Ascending aorta (tissue), 2 donors: Measurements from ENCODE around the gene CHST1. TPM values are rescaled to one million over a fixed set of nuclear protein-coding genes. Genes with fewer than 3 reads are reported as not detected.

ENCODE experiments used
- DNase-seq, 2 donors: peaks; one replicate each; pipeline ENCODE4 v3.0.0-alpha.2; 2019; ENCODE audit warnings: low spot score in 2 of 2
- H3K27ac ChIP-seq, 2 donors: fragments of 200-600 bp; sonication (generic); one replicate each; pipeline ENCODE4 v1.5.1; 2016 to 2017; ENCODE audit warnings: mild to moderate bottlenecking in 1 of 2
- H3K27me3 ChIP-seq: fragments of 200-600 bp; sonication (generic); one replicate; pipeline ENCODE4 v1.5.1; 2017
- H3K36me3 ChIP-seq, 2 donors: fragments of 200-600 bp; sonication (generic); one replicate each; pipeline ENCODE4 v1.5.1; 2016
- H3K4me1 ChIP-seq, 2 donors: fragments of 200-600 bp; sonication (generic); one replicate each; pipeline ENCODE4 v1.5.1; 2016 to 2017; ENCODE audit warnings: mild to moderate bottlenecking in 1 of 2
- H3K4me3 ChIP-seq, 2 donors: fragments of 200-600 bp; sonication (generic); one replicate each; pipeline ENCODE4 v1.5.1; 2016 to 2017; ENCODE audit warnings: mild to moderate bottlenecking in 1 of 2
- H3K9me3 ChIP-seq, 2 donors: fragments of 200-600 bp; sonication (generic); one replicate each; pipeline ENCODE4 v1.5.1; 2016
- intact Hi-C: fragments of 100-400 bp; cut with DNase I; formaldehyde crosslinking; loops from one replicate; pipeline ENCODE4 v1.15.1; 2023
- total RNA-seq: library from RNA; depleted of rRNA; stranded (reverse); fragments of >200 nt; gene quantifications from one replicate; pipeline ENCODE4 v1.1.0, GENCODE V29; 2016
- TF ChIP-seq, protein P1 (sequence below), 3 experiments: fragments of 200-600 bp in 2 of 3; fragments of 450-650 bp in 1 of 3; sonication (generic) in 2 of 3; IDR thresholded peaks; one replicate each; pipeline ENCODE4 v1.5.1; 2016 to 2019; ENCODE audit warnings: antibody characterized with exemption in 3 of 3, mild to moderate bottlenecking in 1 of 3, moderate library complexity in 1 of 3

Gene CHST1
- total RNA-seq, 1 donor from 2014 or later, result 40.2 TPM

DNA sequence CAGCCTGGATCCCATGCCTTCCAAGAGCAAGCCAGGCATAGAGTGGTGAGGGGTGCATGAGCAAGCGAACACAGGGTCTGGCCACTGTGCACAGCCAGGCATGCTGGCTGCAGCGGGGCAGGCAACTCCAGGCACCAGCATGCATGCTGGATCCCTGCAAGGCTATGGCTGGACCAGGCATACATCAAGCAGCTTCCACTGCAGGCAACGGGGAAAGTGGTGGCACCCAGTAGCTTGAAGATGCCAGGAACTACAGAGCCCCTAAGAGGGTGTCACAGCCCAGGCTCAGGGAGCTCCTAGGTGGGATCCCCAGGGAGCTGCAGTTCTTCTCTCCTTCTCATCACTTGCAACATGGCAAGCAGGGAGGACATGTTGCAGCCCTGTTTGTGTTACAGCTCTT is 45.2 kb downstream of the CHST1 start:
- intact Hi-C loops, result no loop called here
- Histone ChIP-seq H3K9me3 (peaks cover 0 to 4% of the 10 kb centered on the region in 2 donors), H3K27me3 (no peaks in the 10 kb centered on the region), H3K4me3 (no peak overlapping the region), H3K4me1 (no peaks in the 10 kb centered on the region), H3K27ac (no peak overlapping the region), H3K36me3 (no peaks in the 10 kb centered on the region)
- TF ChIP-seq, protein P1, sequence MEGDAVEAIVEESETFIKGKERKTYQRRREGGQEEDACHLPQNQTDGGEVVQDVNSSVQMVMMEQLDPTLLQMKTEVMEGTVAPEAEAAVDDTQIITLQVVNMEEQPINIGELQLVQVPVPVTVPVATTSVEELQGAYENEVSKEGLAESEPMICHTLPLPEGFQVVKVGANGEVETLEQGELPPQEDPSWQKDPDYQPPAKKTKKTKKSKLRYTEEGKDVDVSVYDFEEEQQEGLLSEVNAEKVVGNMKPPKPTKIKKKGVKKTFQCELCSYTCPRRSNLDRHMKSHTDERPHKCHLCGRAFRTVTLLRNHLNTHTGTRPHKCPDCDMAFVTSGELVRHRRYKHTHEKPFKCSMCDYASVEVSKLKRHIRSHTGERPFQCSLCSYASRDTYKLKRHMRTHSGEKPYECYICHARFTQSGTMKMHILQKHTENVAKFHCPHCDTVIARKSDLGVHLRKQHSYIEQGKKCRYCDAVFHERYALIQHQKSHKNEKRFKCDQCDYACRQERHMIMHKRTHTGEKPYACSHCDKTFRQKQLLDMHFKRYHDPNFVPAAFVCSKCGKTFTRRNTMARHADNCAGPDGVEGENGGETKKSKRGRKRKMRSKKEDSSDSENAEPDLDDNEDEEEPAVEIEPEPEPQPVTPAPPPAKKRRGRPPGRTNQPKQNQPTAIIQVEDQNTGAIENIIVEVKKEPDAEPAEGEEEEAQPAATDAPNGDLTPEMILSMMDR (IDR thresholded peaks at IDR 0.05), result no peak
- DNase-seq, result no peak

- H3K27ac ChIP-seq, result no peak overlapping the region
- H3K36me3 ChIP-seq, result no peaks in the 10 kb centered on the region
- no peaks in the 10 kb centered on the region for H3K4me1 ChIP-seq
Measured at GRCh38 chr11:45618897-45619296, 46.5 kb downstream of the CHST1 start.

GRCh38 chr11:45617871-45618601 is 47.4 kb downstream of the CHST1 start:
- peaks cover 0 to 4% of the 10 kb centered on the region in 2 donors for H3K9me3 ChIP-seq
- H3K27ac ChIP-seq, result no peak overlapping the region
- TF ChIP-seq, protein P1 (IDR thresholded peaks at IDR 0.05), result no peak
- no peak overlapping the region for H3K4me3 ChIP-seq
- H3K27me3 ChIP-seq, result no peaks in the 10 kb centered on the region
- no peaks in the 10 kb centered on the region for H3K4me1 ChIP-seq
- DNase-seq, result no peak
- intact Hi-C loops, result no loop called here
- H3K36me3 ChIP-seq, result no peaks in the 10 kb centered on the region

More at GRCh38 chr11:45618897-45619296, 46.5 kb downstream of the CHST1 start:
- Histone ChIP-seq H3K27me3 (no peaks in the 10 kb centered on the region), H3K9me3 (peaks cover 0 to 4% of the 10 kb centered on the region in 2 donors), H3K4me3 (no peak overlapping the region)
- TF ChIP-seq, protein P1 (IDR thresholded peaks at IDR 0.05), result no peak
- DNase-seq, result no peak
- intact Hi-C loops, result no loop called here

DNA sequence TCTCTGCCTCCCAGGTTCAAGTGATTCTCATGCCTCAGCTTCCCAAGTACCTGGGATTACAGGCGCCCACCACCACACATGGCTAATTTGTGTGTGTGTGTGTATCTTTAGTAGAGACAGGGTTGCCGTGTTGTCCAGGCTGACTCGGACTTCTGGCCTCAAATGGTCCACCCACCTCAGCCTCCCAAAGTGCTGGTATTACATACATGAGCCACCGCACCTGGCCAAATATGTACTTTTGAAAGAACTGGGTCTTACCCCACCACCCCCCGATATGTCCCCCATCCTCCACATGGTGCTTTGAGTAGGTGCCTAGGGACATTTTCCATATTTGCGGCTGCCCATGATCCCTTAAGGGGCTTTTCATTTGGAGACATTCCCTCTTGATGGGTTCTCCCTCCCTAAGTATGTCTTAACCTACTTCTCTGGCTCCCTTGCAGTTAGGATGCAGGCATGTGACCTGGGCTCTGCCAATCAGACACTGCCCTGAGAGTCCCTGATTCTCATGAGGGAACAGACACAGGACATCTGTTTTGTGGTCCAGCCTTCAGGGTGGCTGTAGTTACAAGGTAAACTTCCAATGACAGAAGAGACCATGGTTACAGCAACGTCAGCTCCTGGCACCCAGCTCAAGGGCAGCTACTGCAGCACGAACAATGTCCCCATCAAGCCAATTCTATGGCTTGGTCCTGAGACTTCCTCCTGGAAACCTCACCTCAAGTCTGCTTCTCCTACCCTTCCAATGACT is 48.4 kb downstream of the CHST1 start:
- intact Hi-C loops, result no loop called here
- Histone ChIP-seq H3K36me3 (no peaks in the 10 kb centered on the region), H3K4me1 (no peaks in the 10 kb centered on the region), H3K4me3 (no peak overlapping the region), H3K27me3 (no peaks in the 10 kb centered on the region), H3K9me3 (peaks cover 0 to 4% of the 10 kb centered on the region in 2 donors), H3K27ac (no peak overlapping the region)
- TF ChIP-seq, protein P1 (IDR thresholded peaks at IDR 0.05), result no peak
- no peak for DNase-seq

- H3K27ac ChIP-seq, result no peak overlapping the region
- intact Hi-C loops, result no loop called here
- no peaks in the 10 kb centered on the region for H3K4me1 ChIP-seq
- TF ChIP-seq, protein P1 (IDR thresholded peaks at IDR 0.05), result no peak
- H3K27me3 ChIP-seq, result no peaks in the 10 kb centered on the region
- H3K9me3 ChIP-seq, result no peaks in the 10 kb centered on the region
- H3K4me3 ChIP-seq, result no peak overlapping the region
- H3K36me3 ChIP-seq, result no peaks in the 10 kb centered on the region
- no peak for DNase-seq
Measured at GRCh38 chr11:45615182-45615792, 50.1 kb downstream of the CHST1 start.
